Stimulated activated naive CD8-positive, alpha-beta T cell treated with anti-CD3 and anti-CD28 coated beads, Interleukin-15, Interleukin-2, amounts not matched to agents 100 ng/mL and 50 ng/mL, for 24 hours (primary cell): ENCODE results near the gene SLC26A11.
A peak's percentile ranks its signal among the peaks of the same experiment; 100 is the strongest.

ENCODE experiments used
- H3K27ac Mint-ChIP-seq: one replicate; pipeline ENCODE4 v1.8.0; 2021; ENCODE audit warnings: mild to moderate bottlenecking, mixed read lengths
- H3K27me3 Mint-ChIP-seq: one replicate; pipeline ENCODE4 v1.8.0; 2021; ENCODE audit warnings: mixed read lengths
- H3K36me3 Mint-ChIP-seq: one replicate; pipeline ENCODE4 v1.8.0; 2021; ENCODE audit warnings: low read depth, mixed read lengths
- H3K4me1 Mint-ChIP-seq: one replicate; pipeline ENCODE4 v1.8.0; 2021; ENCODE audit warnings: low read depth, mixed read lengths
- H3K4me3 Mint-ChIP-seq: one replicate; pipeline ENCODE4 v1.8.0; 2021; ENCODE audit warnings: mild to moderate bottlenecking, mixed read lengths
- H3K9me3 Mint-ChIP-seq: one replicate; pipeline ENCODE4 v1.8.0; 2021; ENCODE audit warnings: mixed read lengths

The SLC26A11 gene

DNA sequence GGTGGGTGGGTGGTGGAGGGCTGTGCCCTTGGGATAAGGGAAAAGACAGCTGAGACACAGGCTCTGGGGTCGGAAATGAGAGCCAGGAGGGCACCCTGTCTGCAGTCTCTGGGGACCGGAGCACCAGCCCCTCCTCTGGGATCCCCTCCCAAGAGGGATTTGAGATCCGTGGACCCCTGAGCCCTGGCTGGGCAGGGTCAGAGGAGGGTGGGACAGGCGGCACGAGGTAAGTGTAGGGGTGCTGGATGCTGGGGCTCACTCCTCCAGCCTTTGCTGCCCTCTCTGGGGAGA is 519 bp upstream of the SLC26A11 start:
- H3K36me3 Mint-ChIP-seq: peaks cover 16% of the 10 kb centered on the region
- no peaks in the 10 kb centered on the region for H3K27me3 Mint-ChIP-seq
- H3K4me3 Mint-ChIP-seq: peak overlapping the region; percentile 88
- H3K27ac Mint-ChIP-seq: peak overlapping the region; percentile 88
- H3K4me1 Mint-ChIP-seq: peaks cover 37% of the 10 kb centered on the region
- H3K9me3 Mint-ChIP-seq: no peaks in the 10 kb centered on the region

DNA sequence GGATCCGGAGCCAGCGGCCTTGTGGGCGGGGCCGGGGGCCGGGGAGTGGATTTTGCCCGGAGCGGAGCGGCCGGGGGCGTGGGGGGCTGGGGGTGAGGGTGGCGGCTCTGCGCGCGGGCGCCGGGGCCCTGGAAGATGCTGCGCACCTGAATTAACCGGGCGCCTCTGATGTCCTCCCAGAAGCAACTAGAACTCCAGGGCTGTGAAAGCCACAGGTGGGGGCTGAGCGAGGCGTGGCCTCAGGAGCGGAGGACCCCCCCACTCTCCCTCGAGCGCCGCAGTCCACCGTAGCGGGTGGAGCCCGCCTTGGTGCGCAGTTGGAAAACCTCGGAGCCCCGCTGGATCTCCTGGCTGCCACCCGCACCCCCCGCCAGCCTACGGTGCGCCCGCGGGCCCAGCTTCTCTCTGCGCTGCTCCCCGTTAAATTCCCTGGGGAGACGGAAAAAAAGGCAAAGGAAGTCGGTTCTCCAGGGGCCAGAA is 549 bp downstream of the SLC26A11 start:
- Mint-ChIP-seq H3K36me3 (peaks cover 16% of the 10 kb centered on the region), H3K4me1 (peaks cover 37% of the 10 kb centered on the region), H3K27me3 (no peaks in the 10 kb centered on the region), H3K27ac (peak overlapping the region; percentile 72), H3K4me3 (peak overlapping the region; percentile 75), H3K9me3 (no peaks in the 10 kb centered on the region)

DNA sequence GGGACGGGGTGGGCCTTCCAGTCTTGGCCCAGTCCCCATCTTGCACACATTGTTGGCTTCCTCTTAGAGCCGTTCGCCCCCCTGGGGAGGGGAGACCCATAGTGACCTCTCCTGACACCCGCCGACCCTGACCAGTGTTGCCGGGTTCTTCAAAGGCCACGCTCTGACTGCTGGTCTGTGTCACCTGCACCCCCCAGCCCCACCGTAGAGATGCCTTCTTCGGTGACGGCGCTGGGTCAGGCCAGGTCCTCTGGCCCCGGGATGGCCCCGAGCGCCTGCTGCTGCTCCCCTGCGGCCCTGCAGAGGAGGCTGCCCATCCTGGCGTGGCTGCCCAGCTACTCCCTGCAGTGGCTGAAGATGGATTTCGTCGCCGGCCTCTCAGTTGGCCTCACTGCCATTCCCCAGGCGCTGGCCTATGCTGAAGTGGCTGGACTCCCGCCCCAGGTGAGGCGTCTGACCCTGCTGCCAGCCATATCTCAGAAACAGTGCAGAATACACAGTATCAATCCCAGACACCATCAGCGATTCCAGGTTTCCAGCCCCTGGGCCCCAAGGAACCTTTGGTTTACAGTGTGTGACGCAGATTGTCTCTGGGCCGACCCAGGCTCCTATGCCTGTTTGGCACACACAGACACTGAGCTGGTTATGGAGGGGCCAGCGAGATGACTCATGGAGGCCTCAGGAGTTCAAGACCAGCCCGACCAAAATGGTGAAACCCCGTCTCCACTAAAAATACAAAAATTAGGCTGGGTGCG is 1.3 kb downstream of the SLC26A11 start:
- Mint-ChIP-seq H3K4me1 (peaks cover 33% of the 10 kb centered on the region), H3K4me3 (peak overlapping the region; percentile 75), H3K27ac (peak overlapping the region; percentile 72)

DNA sequence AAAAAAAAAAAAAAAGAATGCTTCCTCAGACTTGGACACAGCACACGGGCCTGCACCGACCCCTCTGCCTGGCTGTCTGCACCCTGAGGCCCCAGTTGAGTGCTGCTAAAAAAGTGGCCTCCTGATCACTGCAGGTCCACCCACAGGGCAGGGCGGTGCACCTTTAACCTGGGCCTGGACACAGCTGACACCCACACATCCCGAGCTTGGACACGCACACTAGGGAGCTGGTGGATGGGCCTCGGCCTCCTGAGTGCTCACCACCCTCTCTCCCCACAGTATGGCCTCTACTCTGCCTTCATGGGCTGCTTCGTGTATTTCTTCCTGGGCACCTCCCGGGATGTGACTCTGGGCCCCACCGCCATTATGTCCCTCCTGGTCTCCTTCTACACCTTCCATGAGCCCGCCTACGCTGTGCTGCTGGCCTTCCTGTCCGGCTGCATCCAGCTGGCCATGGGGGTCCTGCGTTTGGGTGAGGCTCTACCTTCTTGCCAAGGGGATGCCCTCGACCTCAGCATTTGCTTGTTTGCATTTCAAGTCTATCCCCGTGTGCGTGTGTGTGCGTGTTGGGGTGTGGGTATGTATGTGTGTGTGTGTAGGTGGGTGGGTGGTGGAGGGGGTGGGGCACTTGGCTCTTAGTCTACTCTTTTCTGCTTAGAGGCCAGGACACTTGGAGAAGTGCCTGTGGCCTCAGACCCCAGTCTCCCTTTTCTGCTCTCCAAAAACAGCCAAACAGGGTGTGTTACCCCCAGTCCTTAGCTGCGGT is 2.3 kb downstream of the SLC26A11 start:
- H3K27me3 Mint-ChIP-seq: no peaks in the 10 kb centered on the region
- no peaks in the 10 kb centered on the region for H3K9me3 Mint-ChIP-seq
- H3K4me1 Mint-ChIP-seq: peaks cover 31% of the 10 kb centered on the region
- H3K27ac Mint-ChIP-seq: no peak overlapping the region
- peaks cover 5% of the 10 kb centered on the region for H3K36me3 Mint-ChIP-seq
- no peak overlapping the region for H3K4me3 Mint-ChIP-seq

More for the DNA sequence above, 1.3 kb downstream of the SLC26A11 start:
- Mint-ChIP-seq H3K36me3 (peaks cover 11% of the 10 kb centered on the region), H3K27me3 (no peaks in the 10 kb centered on the region), H3K9me3 (no peaks in the 10 kb centered on the region)

DNA sequence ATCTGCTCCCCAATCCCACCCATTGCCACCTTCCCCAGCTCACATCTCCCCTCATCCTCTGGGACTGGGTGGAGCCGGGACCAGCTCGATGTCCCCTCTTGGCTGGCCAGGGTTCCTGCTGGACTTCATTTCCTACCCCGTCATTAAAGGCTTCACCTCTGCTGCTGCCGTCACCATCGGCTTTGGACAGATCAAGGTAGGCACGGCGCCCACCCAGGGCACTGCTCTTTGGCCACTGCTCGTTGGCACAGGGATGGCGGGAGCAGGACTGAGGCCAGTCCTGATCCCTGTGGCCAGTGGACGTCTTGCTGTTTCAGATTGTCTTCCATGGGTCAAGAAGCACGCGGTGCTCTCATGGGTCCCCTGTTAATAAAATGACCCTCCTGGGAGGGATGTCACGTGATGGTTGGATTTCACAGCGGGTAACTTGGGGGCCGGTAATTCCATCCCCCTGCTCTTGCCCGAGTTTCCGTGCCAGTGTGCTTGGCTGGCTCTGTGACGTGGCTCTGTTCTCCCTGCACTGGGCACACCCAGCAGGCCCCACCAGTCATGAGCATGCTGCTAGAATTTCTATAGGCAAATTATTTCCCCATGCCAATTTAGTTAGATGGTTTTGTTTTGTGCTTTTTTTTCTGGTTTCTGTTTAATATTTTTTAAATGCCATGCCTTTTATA is 3.1 kb downstream of the SLC26A11 start:
- H3K36me3 Mint-ChIP-seq: no peaks in the 10 kb centered on the region
- no peaks in the 10 kb centered on the region for H3K27me3 Mint-ChIP-seq
- H3K4me1 Mint-ChIP-seq: peaks cover 24% of the 10 kb centered on the region
- no peak overlapping the region for H3K27ac Mint-ChIP-seq
- H3K9me3 Mint-ChIP-seq: no peaks in the 10 kb centered on the region
- H3K4me3 Mint-ChIP-seq: no peak overlapping the region

DNA sequence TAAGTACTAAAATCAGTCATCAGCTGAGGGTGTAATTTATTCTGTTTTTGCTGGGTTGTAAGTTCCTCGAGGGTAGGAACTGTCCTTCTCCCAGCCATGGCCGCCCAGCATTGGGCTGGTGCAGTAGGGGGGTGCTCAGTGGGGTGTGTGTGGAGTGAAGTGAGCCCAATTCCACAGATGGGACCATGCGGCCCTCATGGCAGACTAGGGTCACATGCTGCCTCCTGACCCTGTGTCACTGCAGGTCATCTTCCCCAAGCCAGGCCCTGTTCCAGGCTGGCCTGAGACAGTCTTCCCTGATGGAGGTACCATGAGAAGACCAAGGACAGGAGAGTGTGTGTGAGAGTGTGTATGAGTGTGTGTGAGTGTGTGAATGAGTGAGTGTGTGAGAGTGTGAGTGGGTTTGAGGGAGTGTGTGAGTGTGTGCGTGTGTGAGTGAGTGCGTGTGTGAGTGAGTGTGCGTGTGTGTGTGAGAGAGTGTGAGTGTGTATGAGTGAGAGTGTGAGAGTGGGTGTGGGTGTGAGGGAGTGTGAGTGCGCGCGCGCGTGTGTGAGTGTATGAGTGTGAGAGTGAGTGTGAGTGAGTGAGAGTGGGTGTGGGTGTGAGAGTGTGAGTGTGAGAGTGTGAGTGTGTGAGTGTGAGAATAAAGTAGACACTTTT is 3.7 kb downstream of the SLC26A11 start:
- Mint-ChIP-seq H3K9me3 (no peaks in the 10 kb centered on the region), H3K27me3 (no peaks in the 10 kb centered on the region), H3K4me3 (no peak overlapping the region), H3K4me1 (peaks cover 17% of the 10 kb centered on the region), H3K36me3 (no peaks in the 10 kb centered on the region), H3K27ac (no peak overlapping the region)

DNA sequence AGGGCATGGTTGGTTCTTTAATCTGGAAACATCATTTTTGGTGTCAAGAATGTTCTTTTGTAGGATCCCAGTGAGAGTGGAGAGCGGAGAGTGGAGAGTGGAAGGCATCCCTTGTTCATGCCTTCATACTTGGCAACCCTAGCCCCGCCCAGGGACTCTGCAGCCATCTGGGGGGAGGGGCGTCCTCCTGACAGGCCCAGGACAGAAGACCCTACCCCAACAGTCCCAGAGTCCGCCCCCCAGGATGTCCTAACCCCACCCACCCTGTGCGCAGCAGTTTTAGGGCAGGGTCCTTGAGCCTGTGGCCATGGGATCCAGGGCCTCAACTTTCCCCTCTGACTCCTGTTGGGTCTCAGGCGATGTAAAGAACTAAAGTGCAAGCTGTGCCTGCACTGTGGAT is 4.5 kb downstream of the SLC26A11 start:
- Mint-ChIP-seq H3K4me3 (no peak overlapping the region), H3K9me3 (no peaks in the 10 kb centered on the region), H3K27ac (no peak overlapping the region), H3K4me1 (peaks cover 11% of the 10 kb centered on the region), H3K36me3 (no peaks in the 10 kb centered on the region), H3K27me3 (no peaks in the 10 kb centered on the region)

DNA sequence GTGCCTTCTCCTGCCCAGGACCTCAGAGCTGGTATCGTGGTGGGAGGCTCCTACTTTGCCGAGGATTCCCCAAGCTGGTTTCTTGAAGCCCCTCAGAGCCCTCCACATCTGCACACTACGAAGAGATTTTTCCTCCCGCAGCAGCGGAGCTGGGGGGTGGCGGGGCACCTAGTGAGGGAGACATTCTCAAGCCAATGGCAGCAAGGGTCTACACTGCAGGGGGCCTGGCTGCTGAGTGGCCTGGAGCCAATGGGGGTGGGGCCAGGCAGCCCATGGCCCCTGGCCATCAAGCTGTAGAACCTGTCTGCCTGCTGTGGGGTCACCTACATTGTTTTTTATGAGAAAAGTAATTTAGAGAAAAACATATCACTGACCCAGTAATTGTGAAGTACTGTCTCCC is 5.0 kb downstream of the SLC26A11 start:
- Mint-ChIP-seq H3K9me3 (no peaks in the 10 kb centered on the region), H3K27ac (no peak overlapping the region), H3K4me3 (no peak overlapping the region), H3K36me3 (no peaks in the 10 kb centered on the region), H3K27me3 (no peaks in the 10 kb centered on the region), H3K4me1 (peaks cover 10% of the 10 kb centered on the region)

DNA sequence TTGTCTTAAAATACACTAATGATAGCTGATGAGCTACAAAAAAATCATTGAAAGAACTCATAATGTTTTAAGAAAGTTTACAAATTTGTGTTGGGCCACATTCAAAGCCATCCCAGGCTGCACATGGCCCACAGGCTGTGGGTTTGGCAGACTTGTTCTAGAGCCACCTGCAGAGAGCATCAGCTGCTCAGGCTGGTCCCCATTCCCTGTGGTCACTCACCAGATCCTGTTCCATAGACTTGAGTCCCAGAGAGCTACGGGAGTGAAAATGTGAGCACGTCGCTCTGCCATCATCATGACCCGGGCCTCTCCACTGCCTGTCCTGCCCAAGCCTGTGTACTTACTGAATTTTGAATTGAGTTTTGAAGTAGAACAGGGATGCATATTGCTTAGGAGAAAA is 6.9 kb downstream of the SLC26A11 start:
- Mint-ChIP-seq H3K36me3 (peaks cover 12% of the 10 kb centered on the region), H3K27me3 (no peaks in the 10 kb centered on the region)

DNA sequence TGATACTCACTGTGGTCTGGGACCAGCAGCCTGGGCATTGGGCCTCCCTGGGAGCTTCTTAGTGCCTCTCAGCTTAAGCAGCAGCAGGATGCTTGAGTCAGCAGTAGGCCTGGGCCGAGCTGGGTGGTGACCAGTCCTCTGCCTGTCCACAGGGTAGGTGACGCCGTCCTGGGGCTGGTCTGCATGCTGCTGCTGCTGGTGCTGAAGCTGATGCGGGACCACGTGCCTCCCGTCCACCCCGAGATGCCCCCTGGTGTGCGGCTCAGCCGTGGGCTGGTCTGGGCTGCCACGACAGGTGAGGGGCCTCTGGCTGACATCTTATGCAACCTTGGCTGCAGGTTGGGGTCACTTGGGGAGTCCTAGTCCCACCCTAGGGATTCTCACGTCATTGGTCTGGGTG is 7.4 kb downstream of the SLC26A11 start:
- H3K4me1 Mint-ChIP-seq: peaks cover 7% of the 10 kb centered on the region

More for the DNA sequence above, 6.9 kb downstream of the SLC26A11 start:
- H3K4me1 Mint-ChIP-seq: peaks cover 7% of the 10 kb centered on the region
- no peak overlapping the region for H3K27ac Mint-ChIP-seq
- H3K4me3 Mint-ChIP-seq: no peak overlapping the region
- peaks cover 6% of the 10 kb centered on the region for H3K9me3 Mint-ChIP-seq

DNA sequence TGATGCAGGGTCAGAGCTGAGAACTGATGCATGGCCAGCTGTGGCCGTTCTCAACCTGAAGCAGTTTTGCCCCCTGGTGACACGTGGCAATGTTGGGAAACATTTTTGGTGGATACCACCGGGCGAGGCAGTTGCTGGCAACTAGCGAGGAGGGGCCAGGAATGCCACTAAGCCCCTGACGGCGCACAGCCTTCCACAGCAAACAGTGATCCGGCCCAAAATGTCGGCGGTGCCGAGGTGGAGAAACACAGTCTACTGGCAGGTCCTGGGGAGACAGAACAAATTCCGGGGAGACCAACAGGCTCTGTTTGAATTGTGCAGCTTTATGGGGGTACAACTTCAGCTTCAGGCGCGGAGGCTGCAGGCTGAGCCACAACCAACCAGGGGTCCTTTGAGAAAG is 8.2 kb downstream of the SLC26A11 start:
- H3K27ac Mint-ChIP-seq: no peak overlapping the region
- peaks cover 23% of the 10 kb centered on the region for H3K36me3 Mint-ChIP-seq
- H3K4me3 Mint-ChIP-seq: no peak overlapping the region
- peaks cover 7% of the 10 kb centered on the region for H3K4me1 Mint-ChIP-seq
- peaks cover 14% of the 10 kb centered on the region for H3K9me3 Mint-ChIP-seq
- H3K27me3 Mint-ChIP-seq: no peaks in the 10 kb centered on the region

More for the DNA sequence above, 7.4 kb downstream of the SLC26A11 start:
- peaks cover 9% of the 10 kb centered on the region for H3K9me3 Mint-ChIP-seq
- peaks cover 17% of the 10 kb centered on the region for H3K36me3 Mint-ChIP-seq
- H3K27me3 Mint-ChIP-seq: no peaks in the 10 kb centered on the region
- H3K4me3 Mint-ChIP-seq: no peak overlapping the region
- H3K27ac Mint-ChIP-seq: no peak overlapping the region

DNA sequence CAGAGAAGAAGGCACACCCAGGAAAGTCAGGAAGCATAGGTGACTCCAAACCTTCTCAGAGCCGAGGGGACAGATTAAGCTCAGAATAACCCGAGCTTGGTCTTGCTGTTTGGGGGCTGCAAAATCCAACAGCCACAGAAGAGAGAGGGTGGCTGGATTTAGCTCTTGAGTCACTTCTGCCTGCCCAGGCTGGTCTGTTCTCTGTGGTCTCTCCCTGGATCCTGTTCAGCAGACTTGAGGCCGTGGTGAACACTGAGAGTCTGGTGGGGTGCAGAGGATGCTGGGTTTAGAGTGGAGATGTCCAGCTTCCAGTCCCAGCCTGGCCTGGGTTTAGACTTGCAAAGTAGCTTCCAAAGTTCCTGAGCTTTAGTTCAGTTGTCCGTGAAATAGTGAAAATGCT is 8.8 kb downstream of the SLC26A11 start:
- peaks cover 5% of the 10 kb centered on the region for H3K4me1 Mint-ChIP-seq
- peaks cover 15% of the 10 kb centered on the region for H3K9me3 Mint-ChIP-seq
- H3K36me3 Mint-ChIP-seq: peaks cover 27% of the 10 kb centered on the region
- no peak overlapping the region for H3K4me3 Mint-ChIP-seq
- H3K27me3 Mint-ChIP-seq: no peaks in the 10 kb centered on the region
- no peak overlapping the region for H3K27ac Mint-ChIP-seq

DNA sequence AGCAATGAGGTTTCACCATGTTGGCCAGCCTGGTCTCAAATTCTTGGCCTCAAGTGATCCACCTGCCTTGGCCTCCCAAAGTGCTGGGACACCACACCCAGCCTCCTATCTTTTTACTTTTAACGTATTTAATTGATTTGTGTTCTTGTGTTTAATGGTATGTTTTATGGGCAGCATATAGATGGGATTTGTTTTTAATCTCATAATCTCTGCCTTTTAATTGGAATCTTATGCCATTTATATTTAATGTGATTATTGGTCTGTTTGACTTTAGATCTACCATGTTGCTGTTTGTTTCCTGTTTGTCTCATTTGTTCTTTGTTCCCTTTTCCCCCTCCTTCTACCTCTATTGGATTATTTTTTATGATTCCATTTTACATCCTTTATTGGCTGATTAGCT is 12.2 kb downstream of the SLC26A11 start:
- H3K36me3 Mint-ChIP-seq: peaks cover 34% of the 10 kb centered on the region
- H3K27me3 Mint-ChIP-seq: no peaks in the 10 kb centered on the region
- H3K4me1 Mint-ChIP-seq: no peaks in the 10 kb centered on the region
- H3K9me3 Mint-ChIP-seq: peaks cover 20% of the 10 kb centered on the region
- H3K27ac Mint-ChIP-seq: no peak overlapping the region
- no peak overlapping the region for H3K4me3 Mint-ChIP-seq

DNA sequence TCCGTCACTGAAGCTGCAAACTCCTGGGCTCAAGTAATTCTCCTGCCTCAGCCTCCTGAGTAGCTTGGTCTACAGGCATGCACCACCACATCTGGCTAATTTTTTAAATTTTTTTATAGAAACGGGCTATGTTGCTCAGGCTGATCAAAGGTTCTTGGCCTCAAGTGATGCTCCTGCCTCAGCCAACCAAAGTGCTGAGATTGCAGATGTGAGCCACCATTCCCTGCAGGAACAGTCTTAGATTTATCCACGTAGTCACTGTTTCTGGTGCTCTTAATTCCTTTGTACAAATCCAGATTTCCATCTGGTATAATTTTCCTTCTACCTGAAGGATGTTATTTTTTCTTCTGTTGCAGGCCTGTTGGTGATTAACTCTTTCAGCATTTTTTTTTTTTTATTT is 13.0 kb downstream of the SLC26A11 start:
- Mint-ChIP-seq H3K4me1 (no peaks in the 10 kb centered on the region), H3K36me3 (peaks cover 34% of the 10 kb centered on the region), H3K4me3 (no peak overlapping the region), H3K9me3 (peaks cover 20% of the 10 kb centered on the region), H3K27ac (no peak overlapping the region), H3K27me3 (no peaks in the 10 kb centered on the region)

DNA sequence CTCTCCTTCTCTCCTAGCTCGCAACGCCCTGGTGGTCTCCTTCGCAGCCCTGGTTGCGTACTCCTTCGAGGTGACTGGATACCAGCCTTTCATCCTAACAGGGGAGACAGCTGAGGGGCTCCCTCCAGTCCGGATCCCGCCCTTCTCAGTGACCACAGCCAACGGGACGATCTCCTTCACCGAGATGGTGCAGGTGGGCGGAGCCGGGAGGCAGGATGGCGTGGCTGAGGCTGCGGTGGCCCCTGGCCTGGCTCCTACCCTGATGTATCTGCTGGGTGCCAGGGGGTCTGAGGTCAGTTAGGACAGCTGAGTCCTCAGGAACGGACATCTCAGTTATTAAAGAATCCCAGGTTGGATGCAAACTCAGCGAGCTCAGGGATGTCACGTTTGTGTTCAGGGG is 16.7 kb downstream of the SLC26A11 start:
- H3K4me3 Mint-ChIP-seq: no peak overlapping the region
- peaks cover 14% of the 10 kb centered on the region for H3K9me3 Mint-ChIP-seq
- H3K4me1 Mint-ChIP-seq: no peaks in the 10 kb centered on the region
- no peak overlapping the region for H3K27ac Mint-ChIP-seq
- H3K27me3 Mint-ChIP-seq: no peaks in the 10 kb centered on the region
- H3K36me3 Mint-ChIP-seq: peaks cover 22% of the 10 kb centered on the region
